GM12878 (cell line): Measurements from ENCODE around the gene NOS3.

Source experiments
- SUZ12 ChIP-seq: fragments of 200-600 bp; sonication (generic); IDR thresholded peaks from one replicate; pipeline ENCODE4 v1.6.1; 2018; ENCODE audit warnings: antibody characterized with exemption, mild to moderate bottlenecking; ENCODE audit not compliant: unreplicated experiment
- ZNF274 ChIP-seq: IDR thresholded peaks from one replicate; pipeline ENCODE4 v1.8.0; 2011; ENCODE audit not compliant: insufficient read length, insufficient read depth

GRCh38 chr7:150949564-150949963 is 41.3 kb upstream of the NOS3 start:
- no peak for TF ChIP-seq ZNF274
- no peak for TF ChIP-seq SUZ12
